Parathyroid adenoma (tissue), 2 donors: ENCODE results near the gene C9orf78.

Experiments
- H2AFZ ChIP-seq: fragments of 300-600 bp; sonication (generic); one replicate; pipeline ENCODE4 v1.7.0; 2017; ENCODE audit warnings: antibody characterized with exemption, mild to moderate bottlenecking
- H3K27ac ChIP-seq: fragments of 300-600 bp; sonication (generic); one replicate; pipeline ENCODE4 v1.7.0; 2017
- H3K27me3 ChIP-seq: fragments of 300-600 bp; sonication (generic); one replicate; pipeline ENCODE4 v1.7.0; 2017; ENCODE audit warnings: low read length; ENCODE audit not compliant: control insufficient read depth, insufficient read depth
- H3K36me3 ChIP-seq: fragments of 300-600 bp; sonication (generic); one replicate; pipeline ENCODE4 v1.7.0; 2017; ENCODE audit warnings: low read length; ENCODE audit not compliant: control insufficient read depth, insufficient read depth
- H3K4me1 ChIP-seq: fragments of 300-600 bp; sonication (generic); one replicate; pipeline ENCODE4 v1.7.0; 2017; ENCODE audit warnings: control low read depth
- H3K4me2 ChIP-seq: fragments of 300-600 bp; sonication (generic); one replicate; pipeline ENCODE4 v1.7.0; 2017; ENCODE audit warnings: low read length
- H3K4me3 ChIP-seq: fragments of 300-600 bp; sonication (generic); one replicate; pipeline ENCODE4 v1.7.0; 2017; ENCODE audit warnings: low read depth, low read length
- H3K79me2 ChIP-seq: fragments of 300-600 bp; sonication (generic); one replicate; pipeline ENCODE4 v1.7.0; 2017; ENCODE audit warnings: control low read depth
- H3K9ac ChIP-seq: fragments of 300-600 bp; sonication (generic); one replicate; pipeline ENCODE4 v1.7.0; 2017; ENCODE audit warnings: mild to moderate bottlenecking
- H3K9me3 ChIP-seq: fragments of 300-600 bp; sonication (generic); one replicate; pipeline ENCODE4 v1.7.0; 2017; ENCODE audit warnings: low read length; ENCODE audit not compliant: control insufficient read depth
- TF ChIP-seq, protein P1 (sequence below): fragments of 300-600 bp; sonication (generic); IDR thresholded peaks from one replicate; pipeline ENCODE4 v1.7.0; 2017; ENCODE audit warnings: antibody characterized with exemption, mild to moderate bottlenecking
- donor health status: primary hyperparathyroidism.

C9orf78 gene

DNA sequence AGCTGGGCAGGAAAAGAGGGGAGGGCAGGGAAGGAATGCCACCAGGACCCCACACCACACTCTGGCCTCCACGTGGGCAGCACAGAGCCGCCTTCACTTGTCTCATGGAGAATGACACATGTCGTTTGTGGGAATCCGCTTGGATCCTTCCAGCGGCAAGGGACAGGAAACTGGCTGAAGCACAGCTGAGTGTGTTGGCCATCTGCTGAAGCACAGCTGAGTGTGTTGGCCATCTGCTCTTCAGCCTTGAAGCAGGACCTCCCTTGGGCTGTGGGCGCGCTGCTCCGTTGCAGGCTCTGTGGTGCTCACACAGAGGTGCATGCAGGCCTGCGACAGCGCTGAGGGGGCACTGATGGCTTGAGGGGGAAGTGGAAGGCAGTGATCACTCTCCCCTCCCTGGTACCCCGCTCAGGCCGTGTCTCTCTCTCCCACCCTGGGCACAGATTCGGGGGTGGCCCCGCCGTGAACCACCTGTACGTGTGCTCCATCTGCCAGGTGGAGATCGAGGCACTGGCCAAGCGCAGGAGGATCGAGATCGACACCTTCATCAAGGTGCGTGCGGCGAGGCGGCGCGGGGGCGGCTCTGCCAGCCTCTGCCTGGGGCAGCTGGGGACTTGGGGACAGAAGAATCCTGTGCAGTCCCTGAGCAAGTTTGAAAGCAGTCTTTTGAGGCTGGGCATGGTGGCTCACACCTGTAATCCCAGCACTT, 40.8 kb upstream of the C9orf78 start:
- H3K36me3 ChIP-seq = no peaks in the 10 kb centered on the region
- H3K9me3 ChIP-seq = no peaks in the 10 kb centered on the region
- no peak overlapping the region for H3K27ac ChIP-seq
- no peak overlapping the region for H3K4me3 ChIP-seq
- no peak overlapping the region for H3K4me2 ChIP-seq
- H3K79me2 ChIP-seq = no peaks in the 10 kb centered on the region
- no peaks in the 10 kb centered on the region for H3K27me3 ChIP-seq
- H3K4me1 ChIP-seq = no peaks in the 10 kb centered on the region
- TF ChIP-seq, protein P1, sequence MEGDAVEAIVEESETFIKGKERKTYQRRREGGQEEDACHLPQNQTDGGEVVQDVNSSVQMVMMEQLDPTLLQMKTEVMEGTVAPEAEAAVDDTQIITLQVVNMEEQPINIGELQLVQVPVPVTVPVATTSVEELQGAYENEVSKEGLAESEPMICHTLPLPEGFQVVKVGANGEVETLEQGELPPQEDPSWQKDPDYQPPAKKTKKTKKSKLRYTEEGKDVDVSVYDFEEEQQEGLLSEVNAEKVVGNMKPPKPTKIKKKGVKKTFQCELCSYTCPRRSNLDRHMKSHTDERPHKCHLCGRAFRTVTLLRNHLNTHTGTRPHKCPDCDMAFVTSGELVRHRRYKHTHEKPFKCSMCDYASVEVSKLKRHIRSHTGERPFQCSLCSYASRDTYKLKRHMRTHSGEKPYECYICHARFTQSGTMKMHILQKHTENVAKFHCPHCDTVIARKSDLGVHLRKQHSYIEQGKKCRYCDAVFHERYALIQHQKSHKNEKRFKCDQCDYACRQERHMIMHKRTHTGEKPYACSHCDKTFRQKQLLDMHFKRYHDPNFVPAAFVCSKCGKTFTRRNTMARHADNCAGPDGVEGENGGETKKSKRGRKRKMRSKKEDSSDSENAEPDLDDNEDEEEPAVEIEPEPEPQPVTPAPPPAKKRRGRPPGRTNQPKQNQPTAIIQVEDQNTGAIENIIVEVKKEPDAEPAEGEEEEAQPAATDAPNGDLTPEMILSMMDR = no peak
- H3K9ac ChIP-seq = no peak overlapping the region
- no peak overlapping the region for H2AFZ ChIP-seq

DNA sequence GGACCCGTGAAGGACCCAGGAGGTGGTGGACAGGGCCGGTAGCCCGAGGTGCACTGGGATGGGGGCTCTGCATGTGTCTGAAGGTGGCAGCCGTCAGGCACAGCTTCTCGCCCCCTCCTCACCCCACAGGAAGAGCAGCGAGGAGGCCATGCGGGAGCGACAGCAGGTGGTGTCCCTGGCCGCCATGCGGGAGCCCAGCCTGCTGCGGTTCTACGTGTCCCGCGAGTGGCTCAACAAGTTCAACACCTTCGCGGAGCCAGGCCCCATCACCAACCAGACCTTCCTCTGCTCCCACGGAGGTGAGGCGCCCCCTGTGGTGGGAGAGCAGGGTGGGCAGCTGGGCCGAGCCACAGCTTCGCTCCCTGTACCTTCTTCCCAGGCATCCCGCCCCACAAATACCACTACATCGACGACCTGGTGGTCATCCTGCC, 40.1 kb upstream of the C9orf78 start:
- no peaks in the 10 kb centered on the region for H3K4me1 ChIP-seq
- no peaks in the 10 kb centered on the region for H3K27me3 ChIP-seq
- no peak overlapping the region for H2AFZ ChIP-seq
- TF ChIP-seq, protein P1 = no peak
- no peak overlapping the region for H3K27ac ChIP-seq
- no peaks in the 10 kb centered on the region for H3K9me3 ChIP-seq
- H3K9ac ChIP-seq = no peak overlapping the region
- H3K36me3 ChIP-seq = no peaks in the 10 kb centered on the region
- H3K4me3 ChIP-seq = no peak overlapping the region
- no peak overlapping the region for H3K4me2 ChIP-seq
- H3K79me2 ChIP-seq = no peaks in the 10 kb centered on the region

DNA sequence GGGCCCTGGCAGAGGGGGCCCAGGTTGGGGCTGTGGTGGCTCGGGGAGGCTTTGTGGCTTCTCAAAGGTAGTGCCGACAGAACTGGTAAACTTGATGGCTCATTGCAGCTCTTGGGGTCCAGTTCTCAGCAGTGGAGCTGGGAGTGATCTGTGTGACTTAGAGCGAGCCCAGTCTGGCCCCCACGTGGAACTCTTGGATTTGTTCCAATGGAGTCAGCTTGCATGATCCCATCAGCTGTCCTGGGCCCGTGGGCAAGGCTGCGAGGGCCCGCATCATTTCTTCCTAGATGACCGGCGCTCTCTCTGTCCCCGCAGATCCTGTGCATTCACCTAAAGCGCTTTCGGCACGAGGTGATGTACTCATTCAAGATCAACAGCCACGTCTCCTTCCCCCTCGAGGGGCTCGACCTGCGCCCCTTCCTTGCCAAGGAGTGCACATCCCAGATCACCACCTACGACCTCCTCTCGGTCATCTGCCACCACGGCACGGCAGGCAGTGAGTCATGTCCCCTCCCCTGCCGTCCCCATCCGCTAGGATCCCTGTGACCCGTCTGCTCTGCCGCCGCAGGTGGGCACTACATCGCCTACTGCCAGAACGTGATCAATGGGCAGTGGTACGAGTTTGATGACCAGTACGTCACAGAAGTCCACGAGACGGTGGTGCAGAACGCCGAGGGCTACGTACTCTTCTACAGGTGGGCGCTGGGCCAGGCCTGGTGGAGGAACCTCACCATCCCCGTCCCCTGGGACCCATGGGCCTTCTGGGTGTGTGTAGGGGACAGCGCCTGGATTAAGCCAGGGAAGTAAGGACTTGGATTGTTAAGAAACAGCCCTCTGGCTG, 39.4 kb upstream of the C9orf78 start:
- no peaks in the 10 kb centered on the region for H3K36me3 ChIP-seq
- TF ChIP-seq, protein P1 = no peak
- no peak overlapping the region for H2AFZ ChIP-seq
- no peaks in the 10 kb centered on the region for H3K27me3 ChIP-seq
- no peaks in the 10 kb centered on the region for H3K79me2 ChIP-seq
- no peak overlapping the region for H3K4me2 ChIP-seq
- H3K4me3 ChIP-seq = no peak overlapping the region
- H3K4me1 ChIP-seq = no peaks in the 10 kb centered on the region
- H3K27ac ChIP-seq = no peak overlapping the region
- no peak overlapping the region for H3K9ac ChIP-seq
- H3K9me3 ChIP-seq = no peaks in the 10 kb centered on the region

DNA sequence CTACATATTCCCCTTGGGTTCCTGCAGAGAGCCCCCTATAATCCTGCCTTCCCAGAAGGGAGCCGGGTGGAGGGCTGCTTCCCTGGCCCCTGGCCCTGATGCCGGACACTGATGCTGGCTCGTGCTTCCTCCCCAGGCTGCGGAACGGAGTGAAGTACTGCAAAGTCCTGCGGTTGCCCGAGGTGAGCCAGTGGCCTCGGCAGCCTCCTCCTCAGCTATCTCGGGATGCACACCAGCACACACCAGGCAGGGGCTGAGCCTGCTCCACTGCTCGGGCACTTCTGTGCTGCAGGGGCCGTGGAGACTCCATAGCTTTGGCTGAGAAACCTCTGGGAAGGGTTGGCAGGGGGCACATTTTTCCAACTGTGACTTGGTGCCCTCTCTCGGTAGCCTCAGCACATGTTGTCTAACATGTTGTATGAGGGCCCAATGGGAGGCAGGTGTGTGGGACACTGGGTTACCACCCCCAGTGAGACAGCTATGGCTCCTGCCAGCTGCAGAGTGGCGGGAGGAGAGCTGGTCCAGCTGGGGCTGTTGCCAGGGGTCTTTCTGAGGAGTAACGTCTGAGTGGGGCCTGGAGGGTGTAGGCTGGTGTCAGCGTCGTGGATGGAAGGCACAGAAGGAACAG, 38.6 kb upstream of the C9orf78 start:
- Histone ChIP-seq H3K9ac (no peak overlapping the region), H3K4me3 (no peak overlapping the region), H3K4me2 (no peak overlapping the region), H3K79me2 (no peaks in the 10 kb centered on the region), H2AFZ (no peak overlapping the region), H3K27me3 (no peaks in the 10 kb centered on the region), H3K36me3 (no peaks in the 10 kb centered on the region), H3K4me1 (no peaks in the 10 kb centered on the region), H3K9me3 (no peaks in the 10 kb centered on the region), H3K27ac (no peak overlapping the region)
- TF ChIP-seq, protein P1 = no peak
